Central memory CD4-positive, alpha-beta T cell (primary cell): Measurements from ENCODE around the gene KNDC1.

Experiments
- DNase-seq: peaks from one replicate; pipeline ENCODE4 v3.0.0; 2022

KNDC1 gene

DNA sequence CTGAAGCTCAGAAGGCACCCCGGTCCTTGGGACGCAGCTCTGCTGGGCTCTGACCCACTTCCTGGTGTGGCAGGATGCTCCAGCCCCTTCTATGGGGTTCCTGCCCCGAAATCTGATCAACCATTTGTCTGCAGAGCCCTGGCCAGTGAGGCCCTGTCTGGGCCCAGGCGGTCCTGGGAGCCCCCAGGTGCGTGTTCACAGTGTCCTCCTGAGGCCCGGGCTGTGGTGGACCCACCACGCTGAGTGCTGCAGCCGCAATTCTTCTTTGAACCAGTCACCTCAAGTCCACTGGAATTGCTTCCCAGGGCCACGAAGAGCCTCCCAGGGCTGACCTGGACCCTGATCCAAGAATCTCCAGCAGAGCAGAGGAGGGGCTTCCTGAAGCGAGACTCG is 19.1 kb downstream of the KNDC1 start:
- DNase-seq, result no peak

DNA sequence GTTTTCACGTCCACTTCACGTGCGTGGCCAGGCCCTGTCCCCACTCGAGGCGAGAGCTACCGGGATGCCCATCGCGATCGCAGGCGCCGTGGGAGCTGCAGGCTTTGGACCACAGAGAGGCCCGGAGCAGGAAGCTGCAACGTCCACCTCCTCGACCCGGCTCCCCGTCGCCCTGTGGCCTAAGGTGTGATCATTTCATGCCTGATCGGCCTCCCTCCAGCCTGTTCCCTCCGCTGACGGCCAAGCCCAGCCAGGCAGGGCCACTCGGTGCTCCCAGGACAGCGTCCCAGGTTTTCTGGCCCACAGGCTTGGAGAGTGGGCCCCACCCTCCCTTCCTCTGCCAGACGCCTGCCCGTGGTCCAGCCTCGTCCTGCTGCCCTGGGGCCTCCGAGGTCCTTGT is 19.6 kb downstream of the KNDC1 start:
- no peak for DNase-seq

DNA sequence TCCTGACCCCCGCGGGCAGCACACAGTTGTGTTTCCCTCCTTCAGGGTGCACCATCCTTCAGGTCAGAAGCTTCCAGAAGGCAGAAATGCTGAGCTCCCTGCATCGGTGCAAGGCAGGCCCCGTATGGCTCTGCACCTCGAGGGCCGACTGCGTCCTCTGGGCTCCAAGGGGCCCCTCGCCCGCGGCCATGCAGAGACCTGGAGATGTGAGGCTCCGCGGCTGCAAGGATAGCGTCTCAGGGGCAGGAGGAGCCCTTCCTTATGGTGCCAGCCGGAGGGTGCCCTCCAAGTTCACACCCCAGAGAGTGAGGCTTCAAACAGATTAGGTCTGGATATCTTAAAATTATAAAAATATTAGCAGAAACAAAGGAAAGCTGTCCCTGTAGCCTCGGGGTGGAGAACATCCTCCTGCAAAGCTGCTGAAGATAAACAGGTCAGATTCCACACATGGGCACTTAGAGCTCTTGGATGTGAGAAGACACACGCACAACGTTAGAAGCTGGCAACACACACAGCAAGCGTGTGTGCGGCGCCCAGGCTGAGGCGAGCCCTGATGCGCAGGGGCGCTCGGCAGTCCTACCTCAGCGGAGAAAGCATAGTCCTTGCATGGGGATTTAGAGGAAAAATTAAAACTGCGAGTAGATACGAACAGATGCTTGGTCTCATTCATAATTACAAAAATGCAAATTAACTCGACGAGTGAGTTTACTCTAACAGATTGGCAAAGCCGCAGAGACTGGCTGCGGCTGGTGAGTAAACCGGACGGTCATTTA is 20.4 kb downstream of the KNDC1 start:
- DNase-seq, result no peak

DNA sequence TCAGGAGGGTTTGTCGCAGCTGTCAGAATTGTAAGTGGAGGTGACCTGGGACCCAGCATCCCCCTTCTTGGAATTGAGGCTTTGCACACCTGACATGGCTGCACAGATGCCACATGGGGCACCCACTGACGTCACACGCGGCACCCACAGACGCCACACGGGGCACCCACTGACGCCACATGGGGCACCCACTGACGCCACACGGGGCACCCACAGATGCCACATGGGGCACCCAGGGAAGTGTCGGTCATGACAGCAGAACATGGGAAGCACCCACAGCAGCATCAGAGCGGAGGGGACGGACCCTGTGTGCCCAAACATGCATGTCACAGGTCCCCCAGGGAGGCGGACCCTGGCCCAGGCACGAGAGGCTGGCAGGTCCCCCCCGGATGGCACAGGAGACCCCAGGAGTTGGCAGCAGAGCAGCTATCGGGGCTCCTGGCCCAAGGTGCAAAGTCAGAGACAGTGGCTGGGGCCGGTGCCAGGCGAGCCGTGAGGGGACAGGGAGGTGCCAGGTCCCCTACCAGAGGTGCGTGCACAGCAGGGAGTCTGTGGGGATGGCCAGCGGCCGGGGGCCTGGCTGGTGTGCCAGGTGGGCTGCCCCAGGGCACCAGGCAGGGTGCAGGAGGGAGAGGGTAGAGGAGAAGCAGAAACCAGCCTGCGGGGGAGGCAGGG is 21.1 kb downstream of the KNDC1 start:
- no peak for DNase-seq

DNA sequence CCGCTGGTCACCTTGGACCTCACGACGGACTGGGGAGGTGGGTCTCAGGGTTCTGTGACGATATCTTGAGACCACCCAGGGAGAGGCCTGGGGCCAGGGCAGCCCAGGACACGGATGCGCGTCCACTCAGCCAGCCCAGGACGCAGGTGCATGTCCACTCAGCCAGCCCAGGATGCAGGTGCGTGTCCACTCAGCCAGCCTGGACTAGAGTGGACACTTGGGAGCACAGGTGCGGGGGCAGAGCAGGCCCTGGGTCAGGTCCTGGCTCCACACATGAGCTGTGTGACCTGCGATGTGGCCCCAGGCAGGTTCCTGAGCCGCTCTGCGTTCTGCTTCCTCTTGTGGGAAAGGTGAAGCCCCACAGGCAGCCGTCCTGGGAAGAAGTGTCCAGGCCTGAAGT is 22.2 kb downstream of the KNDC1 start:
- no peak for DNase-seq

DNA sequence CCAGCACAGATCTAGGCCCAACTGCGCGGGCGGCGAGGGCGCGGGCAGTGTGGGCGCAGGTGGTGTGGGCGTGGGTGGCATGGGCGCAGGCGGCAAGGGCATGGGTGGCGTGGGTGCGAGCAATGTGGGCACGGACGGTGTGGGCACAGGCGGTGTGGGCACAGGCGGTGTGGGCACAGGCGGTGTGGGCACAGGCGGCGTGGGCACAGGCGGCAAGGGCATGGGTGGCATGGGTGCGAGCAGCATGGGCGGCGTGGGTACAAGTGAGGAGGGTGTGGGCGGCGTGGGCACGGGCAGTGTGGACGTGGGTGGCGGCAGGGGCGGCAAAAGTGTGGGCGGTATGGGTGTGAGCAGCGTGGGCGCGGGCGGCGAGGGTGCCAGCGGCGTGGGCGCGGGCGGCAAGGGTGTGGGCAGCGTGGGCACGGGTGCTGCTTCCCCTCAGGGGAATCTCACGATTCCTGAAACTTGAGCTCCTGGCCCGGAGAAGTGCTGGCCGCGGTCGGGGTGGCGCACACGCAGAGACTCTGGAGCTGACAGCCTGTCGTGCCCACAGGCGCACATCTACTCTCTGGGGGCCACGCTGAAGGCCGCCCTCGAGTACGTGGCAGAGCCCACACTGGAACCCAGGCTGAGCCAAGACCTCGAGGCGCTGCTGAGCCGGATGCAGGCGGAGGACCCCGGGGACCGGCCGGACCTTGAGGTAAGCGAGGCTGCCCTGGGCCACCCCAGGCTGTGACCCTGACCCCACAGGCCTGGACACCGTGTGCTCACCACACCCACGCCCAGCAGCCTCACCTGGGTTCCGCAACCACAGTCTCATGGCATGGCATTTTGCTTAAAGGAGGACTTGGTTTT is 23.0 kb downstream of the KNDC1 start:
- no peak for DNase-seq

DNA sequence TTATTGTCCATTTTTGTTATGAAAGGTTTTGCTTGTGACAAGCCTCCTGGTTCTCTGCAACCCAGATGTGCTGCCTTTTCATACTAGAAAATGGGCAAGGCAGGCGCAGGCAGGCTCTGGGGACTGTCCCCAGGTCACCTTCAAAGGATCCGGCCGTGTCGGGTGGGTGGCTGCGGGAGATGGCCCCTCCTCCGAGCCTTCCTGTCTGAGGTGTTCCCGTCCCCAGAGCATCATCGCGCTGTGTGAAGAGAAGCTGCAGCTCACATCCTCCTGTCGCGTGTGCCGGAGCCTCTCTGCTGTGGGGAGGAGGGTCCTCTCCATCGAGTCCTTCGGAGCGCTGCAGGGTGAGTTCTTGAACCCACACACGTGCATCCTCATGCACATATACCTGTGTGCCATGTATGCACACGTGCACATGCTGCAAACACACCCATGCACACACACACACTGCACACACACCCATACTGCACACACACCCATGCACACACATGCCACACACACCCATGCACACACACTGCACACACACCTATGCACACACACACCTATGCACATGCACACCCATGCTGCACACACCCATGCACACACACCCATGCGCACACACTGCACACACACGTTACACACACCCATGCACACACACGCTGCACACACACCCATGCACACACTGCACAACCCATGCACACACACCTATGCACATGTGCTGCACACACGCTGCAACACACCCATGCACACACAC is 23.8 kb downstream of the KNDC1 start:
- no peak for DNase-seq

DNA sequence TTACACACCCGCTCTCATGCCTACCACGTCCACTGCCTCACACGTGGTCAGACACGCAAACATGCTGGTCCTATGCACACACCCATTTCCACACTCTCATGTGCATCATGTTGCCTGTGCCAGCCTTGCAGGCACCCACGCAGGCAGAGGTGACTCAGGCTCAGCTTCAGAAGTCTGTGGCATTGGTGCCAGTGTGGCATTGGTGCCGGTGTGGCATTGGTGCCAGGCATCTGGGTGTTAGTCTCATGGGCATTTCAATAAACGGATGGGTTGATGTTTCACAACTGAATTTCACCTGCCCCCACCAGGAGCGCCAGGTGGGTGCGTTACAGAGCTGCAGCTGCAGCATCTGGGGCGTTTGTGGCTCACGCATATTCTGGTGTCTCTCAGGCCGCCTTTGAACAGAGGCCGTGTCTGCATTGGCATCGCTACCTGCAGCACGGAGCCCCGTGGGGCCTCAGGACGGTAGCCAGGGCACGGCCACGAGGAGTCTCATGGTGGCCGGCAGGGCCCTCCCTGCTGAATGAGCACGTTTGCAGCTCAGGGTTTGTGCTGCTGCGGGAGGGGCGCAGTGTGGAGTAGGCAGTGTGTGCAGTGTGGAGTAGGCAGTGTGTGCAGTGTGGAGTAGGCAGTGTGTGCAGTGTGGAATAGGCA is 24.7 kb downstream of the KNDC1 start:
- DNase-seq, result no peak

DNA sequence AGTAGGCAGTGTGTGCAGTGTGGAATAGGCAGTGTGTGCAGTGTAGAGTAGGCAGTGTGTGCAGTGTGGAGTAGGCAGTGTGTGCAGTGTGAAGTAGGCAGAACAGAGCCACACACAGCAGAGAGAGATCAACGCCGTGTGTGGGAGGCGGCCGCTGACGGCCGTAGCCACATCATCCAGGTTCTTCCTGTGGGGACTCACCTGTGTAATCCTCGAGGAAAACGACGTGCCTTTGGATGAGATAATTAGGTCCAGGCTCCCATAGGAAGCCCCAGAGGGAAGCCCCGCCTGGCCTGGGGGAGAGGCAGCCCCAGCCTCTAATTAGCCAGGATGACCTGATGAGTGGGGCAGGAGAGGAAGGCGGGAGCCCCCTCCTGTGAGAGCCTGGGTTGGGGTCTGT is 25.4 kb downstream of the KNDC1 start:
- no peak for DNase-seq

DNA sequence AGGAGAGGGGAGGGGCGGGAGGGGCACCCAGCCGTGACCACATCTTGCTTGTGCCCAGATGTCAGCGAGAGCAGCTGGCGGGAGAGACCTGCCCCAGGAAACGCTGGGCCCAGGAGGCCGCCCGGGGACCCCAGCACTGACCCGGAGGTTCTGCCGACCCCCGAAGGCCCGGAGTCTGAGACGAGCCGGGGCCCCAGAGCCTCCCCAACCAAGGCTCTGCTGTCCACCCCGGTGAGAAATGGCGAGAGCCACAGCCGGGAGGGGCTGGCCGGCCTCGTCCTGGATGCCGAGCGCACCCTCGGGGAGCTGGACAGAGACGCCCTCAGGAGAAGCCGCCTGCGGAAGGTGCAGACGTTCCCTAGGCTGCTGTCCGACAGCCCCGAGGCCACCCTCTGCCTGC is 25.9 kb downstream of the KNDC1 start:
- no peak for DNase-seq

DNA sequence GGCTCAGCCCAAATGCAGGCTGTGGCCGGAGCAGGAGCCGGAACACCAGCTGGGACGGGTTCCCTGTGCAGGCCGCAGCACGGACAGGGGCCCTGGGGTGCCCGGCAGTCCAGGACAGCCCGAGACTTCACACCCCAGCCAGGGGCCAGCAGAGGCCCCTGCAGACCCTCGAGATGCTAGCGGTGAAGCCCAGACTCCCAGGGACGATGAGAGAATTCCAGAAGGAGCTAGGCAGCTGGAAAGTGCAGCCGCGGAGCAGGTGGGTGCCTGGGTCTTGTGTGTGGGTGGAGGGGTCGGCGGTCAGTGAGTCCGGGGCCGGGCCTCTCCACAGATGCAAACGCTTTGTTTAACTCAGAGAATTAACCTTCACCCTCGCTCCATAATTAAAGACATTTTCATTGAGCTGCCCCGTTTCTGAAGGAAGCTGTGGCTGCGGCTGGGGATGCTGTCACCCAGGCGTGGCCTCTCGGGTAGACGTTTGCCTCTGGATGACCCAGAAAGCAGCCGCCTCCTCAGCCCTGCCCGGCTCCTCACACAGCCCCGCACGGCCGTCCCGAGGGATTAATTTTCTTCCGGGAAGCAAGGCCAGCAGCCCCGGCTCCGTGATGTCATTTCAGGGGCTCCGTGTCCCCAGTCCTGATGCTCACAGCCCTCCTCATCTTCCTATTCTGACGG is 26.5 kb downstream of the KNDC1 start:
- DNase-seq, result no peak

DNA sequence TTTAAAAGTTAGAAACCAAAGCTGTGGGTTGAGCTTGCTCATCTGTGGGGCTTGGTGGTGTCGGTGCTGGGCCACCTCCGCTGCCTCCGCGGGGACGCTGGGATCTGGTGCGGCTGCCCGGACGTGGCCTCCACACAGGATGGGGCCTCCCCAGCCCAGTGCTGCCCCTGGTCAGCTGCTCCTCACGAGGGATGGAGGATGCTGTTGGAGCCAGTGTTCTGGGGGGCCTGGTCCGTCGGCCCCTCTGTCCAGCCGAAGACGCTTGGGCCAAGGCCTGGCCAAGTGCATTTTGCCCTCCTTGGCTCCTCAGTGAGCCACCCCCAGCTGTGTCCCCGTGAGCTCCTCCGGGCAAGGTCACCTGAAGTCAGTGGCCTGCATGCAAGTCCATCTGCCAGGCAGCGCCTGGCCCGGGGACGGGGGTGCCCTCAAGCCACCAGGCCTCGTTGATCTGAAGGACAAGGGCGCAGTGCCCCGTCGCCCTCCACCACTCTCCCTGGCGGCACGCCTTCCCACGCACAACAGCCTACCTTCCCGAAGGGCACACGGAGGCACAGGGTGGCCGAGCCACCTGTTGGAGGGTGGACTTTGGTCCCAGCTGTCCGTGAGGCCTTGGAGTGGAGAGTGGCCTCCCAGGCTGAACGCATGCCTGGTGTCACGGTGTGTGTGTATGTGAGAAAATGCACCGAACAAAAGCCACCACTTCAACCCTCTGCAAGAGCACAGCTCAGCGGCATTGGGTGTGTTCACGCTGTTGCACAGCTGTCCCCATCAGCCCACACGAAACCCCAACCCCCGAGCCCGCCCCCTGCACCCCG is 27.3 kb downstream of the KNDC1 start:
- no peak for DNase-seq

DNA sequence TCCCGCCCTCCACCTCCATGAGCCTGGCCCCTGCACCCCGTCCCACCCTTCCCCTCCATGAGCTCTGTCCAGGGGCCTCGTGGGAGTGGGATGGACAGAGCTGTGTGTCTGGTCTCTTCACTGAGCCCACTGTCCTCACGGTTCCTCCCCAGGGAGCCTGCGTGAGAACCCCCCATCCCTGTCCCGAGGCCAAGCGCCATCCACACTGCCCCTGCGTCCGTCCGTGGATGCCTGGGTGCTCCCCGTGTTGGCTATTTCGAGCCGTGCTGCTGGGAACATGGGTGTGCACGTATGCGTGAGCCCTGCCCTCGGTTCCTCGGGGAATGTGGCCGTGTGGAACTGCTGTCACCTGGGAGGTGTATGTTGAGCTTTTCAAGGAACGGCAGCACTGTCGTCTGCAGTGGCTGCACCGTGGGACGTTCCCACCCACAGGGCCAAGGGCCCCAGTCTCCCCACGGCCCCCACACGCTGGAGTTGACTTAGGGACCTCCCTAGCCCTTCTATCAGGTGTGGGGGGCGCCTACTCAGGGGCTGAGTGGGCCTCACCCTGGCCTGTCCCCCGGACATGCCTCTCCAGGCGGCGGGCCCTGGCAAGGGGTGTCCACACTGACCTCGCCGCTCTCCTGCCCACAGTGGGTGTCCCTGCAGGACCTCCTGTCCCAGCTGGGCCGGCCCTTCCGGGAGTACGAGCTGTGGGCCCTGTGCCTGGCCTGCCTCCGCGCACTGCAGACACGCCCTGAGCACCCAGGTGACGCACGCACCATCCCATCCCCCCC is 28.1 kb downstream of the KNDC1 start:
- DNase-seq, result no peak

DNA sequence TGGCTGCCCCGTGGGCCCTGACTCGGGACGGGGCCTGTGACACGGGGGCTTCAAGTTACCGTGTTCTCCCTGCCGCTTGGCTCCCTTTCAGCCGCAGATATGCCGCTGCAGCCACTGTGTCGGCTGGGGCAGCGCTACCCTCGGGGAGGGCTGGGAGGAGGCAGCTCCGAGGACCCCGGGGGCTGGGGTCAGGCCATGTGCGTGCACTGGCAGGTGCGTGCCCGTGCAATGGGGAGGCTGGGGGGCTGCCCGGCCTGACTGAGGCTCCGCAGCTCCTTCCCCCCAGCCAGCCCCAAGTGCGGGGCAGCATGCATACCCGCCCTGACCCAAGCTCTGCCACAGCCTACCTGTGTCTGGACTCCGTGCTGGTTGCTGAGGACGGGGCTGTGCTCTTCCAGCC is 29.2 kb downstream of the KNDC1 start:
- no peak for DNase-seq

DNA sequence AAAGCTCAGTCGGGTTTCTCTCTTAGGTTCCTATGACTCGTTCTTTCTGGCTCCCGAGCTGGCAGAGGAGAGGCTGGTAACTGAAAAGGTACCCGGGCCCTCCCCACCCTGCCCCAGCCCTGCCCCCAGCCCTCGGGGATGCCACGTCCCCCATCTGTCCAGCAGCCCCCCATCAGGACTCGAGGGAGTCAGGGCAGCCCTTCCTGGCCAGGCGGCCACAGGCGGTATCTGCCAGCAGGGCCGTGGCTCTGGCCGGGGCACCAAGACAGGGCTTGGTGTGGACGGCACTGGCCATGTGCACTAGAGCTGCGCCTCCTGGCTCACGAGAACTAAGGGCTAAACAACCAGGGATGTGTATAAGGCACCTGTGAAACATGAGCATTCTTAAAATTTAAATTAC is 29.7 kb downstream of the KNDC1 start:
- no peak for DNase-seq

DNA sequence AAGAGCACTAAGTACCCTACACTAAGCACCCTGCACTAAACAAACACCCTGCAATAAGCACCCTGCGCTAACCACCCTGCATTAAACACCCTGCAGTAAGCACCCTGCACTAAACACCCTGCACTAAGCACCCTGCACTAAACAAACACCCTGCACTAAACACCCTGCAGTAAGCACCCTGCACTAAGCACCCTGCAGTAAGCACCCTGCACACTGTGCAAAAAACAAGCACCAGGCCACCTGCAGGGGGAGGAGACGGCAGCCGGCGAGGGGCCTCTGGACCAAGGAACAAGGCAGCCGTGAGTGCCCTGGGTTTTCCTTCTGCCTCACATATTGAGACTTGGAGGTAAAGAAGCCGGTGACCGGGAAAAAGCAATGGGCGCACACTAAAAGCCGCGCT is 30.2 kb downstream of the KNDC1 start:
- no peak for DNase-seq

DNA sequence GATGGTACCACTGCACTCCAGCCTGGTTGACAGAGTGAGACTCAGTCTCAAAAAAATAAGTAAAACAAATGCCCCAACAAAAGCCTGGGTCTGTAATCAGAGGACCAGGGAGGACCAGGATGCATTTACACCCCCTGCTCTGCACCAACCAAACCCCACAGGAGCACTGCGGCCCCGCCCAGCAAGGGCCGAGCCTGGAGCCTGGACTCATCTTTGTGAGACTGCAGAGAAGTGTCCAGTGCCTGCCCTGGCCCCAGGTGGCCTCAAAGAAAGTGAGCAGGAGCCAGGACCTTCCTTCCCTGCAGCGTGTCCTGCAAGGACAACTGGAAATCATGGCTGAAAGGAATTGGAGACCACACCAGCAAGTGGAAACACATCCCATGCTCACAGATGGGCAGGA is 31.6 kb downstream of the KNDC1 start:
- no peak for DNase-seq

DNA sequence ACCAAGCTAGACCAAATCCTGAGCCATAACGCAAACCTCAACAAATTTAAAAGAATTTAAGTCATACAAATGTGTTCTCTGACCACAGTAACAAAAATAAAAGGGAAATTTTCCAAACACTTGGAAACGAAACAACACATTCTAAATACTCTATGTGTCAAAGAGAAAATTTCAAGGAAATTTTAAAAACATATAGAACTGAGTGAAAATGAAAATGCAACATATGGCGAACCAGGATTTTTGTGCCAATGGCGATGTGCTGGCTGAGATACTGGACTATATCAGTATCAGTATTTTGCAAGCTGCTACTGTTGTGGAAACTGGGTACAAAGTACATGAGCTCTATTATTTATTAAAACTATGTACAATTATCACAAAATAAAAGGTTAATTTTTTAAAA is 34.1 kb downstream of the KNDC1 start:
- no peak for DNase-seq

DNA sequence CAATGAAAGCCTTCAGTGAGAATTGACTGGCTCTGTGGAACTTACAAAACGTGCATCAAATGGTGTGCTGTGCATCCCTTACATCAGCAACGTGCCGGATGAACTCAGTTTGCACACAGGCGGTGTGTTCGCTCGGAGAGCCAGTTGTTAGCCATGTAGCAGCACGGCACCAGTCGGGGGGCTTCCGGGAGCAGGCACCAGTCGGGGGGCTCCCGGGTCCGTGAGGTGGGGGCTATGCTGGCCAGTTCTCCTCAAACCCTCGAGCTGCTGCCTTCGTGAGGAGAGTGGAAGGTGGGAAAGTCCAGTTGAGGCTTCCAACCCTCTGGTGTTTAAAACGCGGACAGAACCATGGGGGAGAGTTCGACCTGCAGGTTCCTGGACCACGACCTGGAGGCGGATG is 35.1 kb downstream of the KNDC1 start:
- DNase-seq, result no peak

DNA sequence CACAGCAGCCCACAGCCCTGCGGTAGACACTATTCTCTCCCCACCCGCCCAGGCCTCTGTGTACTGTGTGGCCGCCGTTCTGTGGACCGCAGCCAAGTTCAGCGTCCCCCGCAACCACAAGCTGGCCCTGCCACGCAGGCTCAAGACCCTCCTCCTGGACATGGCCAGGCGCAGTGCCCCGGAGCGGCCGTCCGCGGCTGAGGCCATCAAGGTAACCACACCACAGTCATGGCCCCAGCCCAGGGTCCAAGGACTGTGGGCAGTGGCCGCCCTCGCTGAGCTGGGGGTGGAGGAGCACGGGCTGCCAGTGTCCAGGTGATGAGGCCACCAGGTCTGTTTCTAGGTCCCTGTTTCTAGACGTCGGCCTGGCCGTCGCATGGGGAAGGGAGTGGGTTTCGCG is 35.6 kb downstream of the KNDC1 start:
- DNase-seq, result no peak
